NCI-H1092 (cell line): ENCODE data around the gene SKIC2.
"Not testable (repeated sequence)": the region's sequence is repeated elsewhere in the genome, so short reads cannot be mapped to it uniquely, and the experiment has no call there.

ENCODE experiments used
- DNase-seq: peaks from one replicate; lab custom pipeline; 2025; lab: John Stamatoyannopoulos, UW

SKIC2 gene

GRCh38 chr6:32004864-32005537 lies 46.0 kb downstream of the SKIC2 start:
- not testable (repeated sequence) for DNase-seq

DNA sequence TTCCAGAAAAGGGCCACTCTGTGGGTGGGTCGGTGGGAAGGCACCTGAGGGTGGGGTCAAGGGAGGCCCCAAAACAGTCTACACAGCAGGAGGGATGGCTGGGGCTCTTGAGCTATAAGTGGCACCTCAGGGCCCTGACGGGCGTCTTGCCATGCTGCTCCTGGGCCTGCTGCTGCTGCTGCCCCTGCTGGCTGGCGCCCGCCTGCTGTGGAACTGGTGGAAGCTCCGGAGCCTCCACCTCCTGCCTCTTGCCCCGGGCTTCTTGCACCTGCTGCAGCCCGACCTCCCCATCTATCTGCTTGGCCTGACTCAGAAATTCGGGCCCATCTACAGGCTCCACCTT lies 46.5 kb downstream of the SKIC2 start:
- DNase-seq, result not testable (repeated sequence)

- not testable (repeated sequence) for DNase-seq
These were observed 47.1 kb downstream of the SKIC2 start for GRCh38 chr6:32005991-32006529.

DNA sequence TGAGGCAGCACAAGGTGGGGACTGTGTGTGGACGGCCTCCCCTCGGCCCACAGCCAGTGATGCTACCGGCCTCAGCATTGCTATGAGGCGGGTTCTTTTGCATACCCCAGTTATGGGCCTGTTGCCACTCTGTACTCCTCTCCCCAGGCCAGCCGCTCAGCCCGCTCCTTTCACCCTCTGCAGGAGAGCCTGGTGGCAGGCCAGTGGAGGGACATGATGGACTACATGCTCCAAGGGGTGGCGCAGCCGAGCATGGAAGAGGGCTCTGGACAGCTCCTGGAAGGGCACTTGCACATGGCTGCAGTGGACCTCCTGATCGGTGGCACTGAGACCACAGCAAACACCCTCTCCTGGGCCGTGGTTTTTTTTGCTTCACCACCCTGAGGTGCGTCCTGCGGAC lies 48.1 kb downstream of the SKIC2 start:
- not testable (repeated sequence) for DNase-seq

DNA sequence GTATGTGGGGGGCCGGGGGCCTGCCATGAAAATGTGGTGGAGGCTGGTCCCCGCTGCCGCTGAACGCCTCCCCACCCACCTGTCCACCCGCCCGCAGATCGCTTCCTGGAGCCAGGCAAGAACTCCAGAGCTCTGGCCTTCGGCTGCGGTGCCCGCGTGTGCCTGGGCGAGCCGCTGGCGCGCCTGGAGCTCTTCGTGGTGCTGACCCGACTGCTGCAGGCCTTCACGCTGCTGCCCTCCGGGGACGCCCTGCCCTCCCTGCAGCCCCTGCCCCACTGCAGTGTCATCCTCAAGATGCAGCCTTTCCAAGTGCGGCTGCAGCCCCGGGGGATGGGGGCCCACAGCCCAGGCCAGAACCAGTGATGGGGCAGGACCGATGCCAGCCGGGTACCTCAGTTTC lies 49.1 kb downstream of the SKIC2 start:
- not testable (repeated sequence) for DNase-seq

DNA sequence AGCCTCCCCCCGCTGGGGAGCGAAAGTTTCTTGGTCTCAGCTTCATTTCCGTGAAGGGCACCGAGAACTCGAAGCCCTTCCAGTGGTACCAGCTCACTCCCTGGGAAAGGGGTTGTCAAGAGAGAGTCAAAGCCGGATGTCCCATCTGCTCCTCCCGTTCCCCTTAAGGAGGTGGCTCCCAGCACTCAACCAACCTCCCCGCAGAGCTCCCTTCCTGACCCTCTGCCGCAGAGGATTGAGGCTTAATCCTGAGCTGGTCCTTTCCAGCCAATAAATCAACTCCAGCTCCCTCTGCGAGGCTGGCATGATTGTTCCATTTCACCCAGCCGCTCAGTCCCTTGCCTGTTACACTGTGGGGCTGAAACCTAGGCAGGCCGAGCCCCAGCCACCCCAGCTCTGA lies 49.6 kb downstream of the SKIC2 start:
- DNase-seq, result not testable (repeated sequence)

DNA sequence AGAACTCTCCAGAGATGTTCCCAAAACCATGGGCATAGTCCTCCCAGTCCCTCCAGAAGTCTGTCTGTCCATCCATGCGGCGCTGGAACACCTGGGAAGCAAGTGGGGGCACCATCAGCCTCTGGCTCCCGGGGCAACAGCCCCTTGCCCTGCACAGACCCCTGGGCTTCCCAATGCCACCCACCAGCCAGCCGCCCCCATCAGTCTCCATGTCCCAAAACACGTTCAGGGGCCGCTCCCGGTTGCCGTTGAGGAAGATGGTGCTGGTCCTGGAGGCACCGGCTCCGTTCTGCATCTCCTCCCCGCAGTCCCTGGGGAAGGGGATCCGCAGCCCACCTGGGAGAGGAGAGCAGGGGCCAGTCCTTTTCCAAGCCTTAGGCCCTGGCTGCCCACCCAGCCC lies 50.6 kb downstream of the SKIC2 start:
- not testable (repeated sequence) for DNase-seq

GRCh38 chr6:32010856-32011530 lies 52.0 kb downstream of the SKIC2 start:
- not testable (repeated sequence) for DNase-seq

DNA sequence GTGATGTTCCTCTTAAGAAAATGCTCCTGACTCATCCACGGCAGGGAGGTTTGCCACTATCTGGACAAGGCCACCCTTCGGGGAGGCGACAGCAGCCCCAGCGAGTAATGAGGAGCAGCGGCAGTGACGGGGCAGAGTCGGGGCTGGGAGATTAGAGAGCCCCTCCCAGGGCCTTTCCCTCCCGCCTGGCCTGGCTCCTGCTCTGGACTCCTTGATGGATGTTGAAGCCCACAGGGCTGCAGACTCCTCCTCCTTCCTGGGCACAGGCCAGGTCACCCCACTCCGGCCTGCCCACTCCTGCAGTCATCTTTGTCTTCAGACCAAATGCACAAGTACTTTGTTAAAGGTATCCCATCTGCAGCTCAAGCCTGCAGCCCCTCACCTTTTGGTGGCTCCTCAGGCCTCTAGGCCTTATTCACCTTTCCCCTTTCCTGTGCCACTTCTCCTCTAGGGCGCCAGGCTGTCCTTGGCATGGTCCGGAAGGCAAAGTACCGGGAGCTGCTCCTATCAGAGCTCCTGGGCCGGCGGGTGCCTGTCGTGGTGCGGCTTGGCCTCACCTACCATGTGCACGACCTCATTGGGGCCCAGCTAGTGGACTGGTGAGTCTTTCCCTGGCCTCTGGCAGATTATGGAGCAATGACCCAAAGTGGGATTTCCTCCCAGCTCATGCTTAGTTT lies 54.1 kb downstream of the SKIC2 start:
- not testable (repeated sequence) for DNase-seq

GRCh38 chr6:32013738-32014137 lies 54.8 kb downstream of the SKIC2 start:
- DNase-seq, result not testable (repeated sequence)

DNA sequence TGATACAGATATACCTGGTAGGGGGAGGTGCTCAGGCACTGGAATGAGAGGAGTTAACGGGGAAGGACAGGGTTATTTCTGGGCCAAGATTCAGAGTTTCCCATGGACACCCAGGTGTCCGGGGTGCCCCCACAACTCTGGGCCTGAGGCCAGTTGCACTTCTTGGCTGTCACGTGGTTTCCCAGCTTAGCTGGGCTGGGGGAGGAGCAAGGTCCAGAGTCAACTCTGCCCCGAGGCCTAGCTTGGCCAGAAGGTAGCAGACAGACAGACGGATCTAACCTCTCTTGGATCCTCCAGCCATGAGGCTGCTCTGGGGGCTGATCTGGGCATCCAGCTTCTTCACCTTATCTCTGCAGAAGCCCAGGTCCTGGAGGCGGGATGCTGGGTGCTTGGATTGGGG lies 55.6 kb downstream of the SKIC2 start, which contains the start of gene C4B:
TSS of gene C4B (plus strand) at position 249 of the 400 bp plus-strand sequence. CDS start at position 300, 51 bp downstream.
- DNase-seq, result not testable (repeated sequence)
